Progenitor cell of endocrine pancreas (in vitro differentiated cells): ENCODE measurements around the gene AGRP. TPM values are rescaled to one million over a fixed set of nuclear protein-coding genes. Genes with fewer than 3 reads are reported as not detected.

Experiments used
- DNase-seq: peaks from one replicate; pipeline ENCODE4 v3.0.0; 2021; ENCODE audit warnings: low spot score; ENCODE audit not compliant: unreplicated experiment
- H3K27ac Mint-ChIP-seq: 2 replicates; pipeline ENCODE4 v1.8.0; 2021; ENCODE audit warnings: mild to moderate bottlenecking, moderate library complexity, mixed read lengths
- H3K27me3 Mint-ChIP-seq: 2 replicates; pipeline ENCODE4 v1.8.0; 2021; ENCODE audit warnings: mixed read lengths
- H3K36me3 Mint-ChIP-seq: 2 replicates; pipeline ENCODE4 v1.8.0; 2022; ENCODE audit warnings: mixed read lengths; ENCODE audit not compliant: insufficient read depth
- H3K4me1 Mint-ChIP-seq: 2 replicates; pipeline ENCODE4 v1.8.0; 2021; ENCODE audit warnings: low read depth, mixed read lengths
- H3K4me3 Mint-ChIP-seq: 2 replicates; pipeline ENCODE4 v1.8.0; 2021; ENCODE audit warnings: low read depth, mild to moderate bottlenecking, moderate library complexity, mixed read lengths
- H3K9me3 Mint-ChIP-seq: 2 replicates; pipeline ENCODE4 v1.8.0; 2021; ENCODE audit warnings: low read depth, mixed read lengths
- total RNA-seq: library from RNA; stranded (reverse); gene quantifications from 2 replicates; pipeline ENCODE4 v1.2.1, GENCODE V29; 2021
- TF ChIP-seq, protein P1 (sequence below): fragments of 200-600 bp; sonication (generic); IDR thresholded peaks from one replicate; pipeline ENCODE4 v1.5.0; 2021; ENCODE audit warnings: antibody characterized with exemption, mild to moderate bottlenecking; ENCODE audit not compliant: unreplicated experiment

The AGRP gene
- total RNA-seq, 1 donor from 2014 or later, result not detected

DNA sequence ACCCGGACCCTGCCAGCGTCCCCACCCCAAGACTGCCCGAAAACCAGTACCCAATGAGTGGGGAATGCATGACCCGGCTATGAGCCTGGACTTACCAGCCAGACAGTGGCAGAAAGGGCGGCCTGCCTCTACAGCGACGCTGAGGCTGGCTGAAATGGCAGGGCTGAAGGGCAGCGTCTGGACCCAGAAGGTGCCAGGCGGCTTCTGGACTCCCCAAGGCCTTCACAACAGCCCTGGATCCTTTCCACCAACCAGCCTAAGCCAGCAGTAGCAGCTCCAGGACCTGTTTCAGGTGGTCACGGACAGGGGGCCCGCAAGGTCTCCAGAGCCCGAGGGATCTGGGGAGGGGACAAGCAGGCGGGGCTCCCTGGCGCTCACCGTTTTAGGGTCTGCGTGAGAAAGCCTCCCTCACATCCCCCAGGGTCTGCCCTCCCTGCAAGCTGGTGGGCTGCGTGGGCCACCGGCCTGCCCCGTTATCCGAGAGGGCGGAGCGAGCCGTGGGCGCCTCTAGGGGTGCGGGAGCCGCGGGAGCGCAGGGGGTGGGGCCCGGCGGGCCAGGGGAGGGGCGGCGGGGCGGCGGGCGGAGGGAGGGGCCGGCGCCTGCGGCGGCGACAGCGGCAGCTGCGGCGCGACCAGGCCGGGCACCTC, 45.0 kb upstream of the AGRP start, which contains the start of gene RIPOR1:
RIPOR1 (plus strand) TSS at position 608 of the 648 bp plus-strand sequence. CDS start 9,618 bp downstream, outside the sequence.
- Mint-ChIP-seq H3K4me1 (peaks cover 17% of the 10 kb centered on the region), H3K27me3 (peaks cover 27% of the 10 kb centered on the region), H3K36me3 (no peaks in the 10 kb centered on the region), H3K9me3 (no peaks in the 10 kb centered on the region), H3K4me3 (peak within 1 kb of the TSS; percentile 87), H3K27ac (peak within 1 kb of the TSS; percentile 93)
- TF ChIP-seq, protein P1, sequence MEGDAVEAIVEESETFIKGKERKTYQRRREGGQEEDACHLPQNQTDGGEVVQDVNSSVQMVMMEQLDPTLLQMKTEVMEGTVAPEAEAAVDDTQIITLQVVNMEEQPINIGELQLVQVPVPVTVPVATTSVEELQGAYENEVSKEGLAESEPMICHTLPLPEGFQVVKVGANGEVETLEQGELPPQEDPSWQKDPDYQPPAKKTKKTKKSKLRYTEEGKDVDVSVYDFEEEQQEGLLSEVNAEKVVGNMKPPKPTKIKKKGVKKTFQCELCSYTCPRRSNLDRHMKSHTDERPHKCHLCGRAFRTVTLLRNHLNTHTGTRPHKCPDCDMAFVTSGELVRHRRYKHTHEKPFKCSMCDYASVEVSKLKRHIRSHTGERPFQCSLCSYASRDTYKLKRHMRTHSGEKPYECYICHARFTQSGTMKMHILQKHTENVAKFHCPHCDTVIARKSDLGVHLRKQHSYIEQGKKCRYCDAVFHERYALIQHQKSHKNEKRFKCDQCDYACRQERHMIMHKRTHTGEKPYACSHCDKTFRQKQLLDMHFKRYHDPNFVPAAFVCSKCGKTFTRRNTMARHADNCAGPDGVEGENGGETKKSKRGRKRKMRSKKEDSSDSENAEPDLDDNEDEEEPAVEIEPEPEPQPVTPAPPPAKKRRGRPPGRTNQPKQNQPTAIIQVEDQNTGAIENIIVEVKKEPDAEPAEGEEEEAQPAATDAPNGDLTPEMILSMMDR, result no peak
- DNase-seq, result peak; percentile 47

DNA sequence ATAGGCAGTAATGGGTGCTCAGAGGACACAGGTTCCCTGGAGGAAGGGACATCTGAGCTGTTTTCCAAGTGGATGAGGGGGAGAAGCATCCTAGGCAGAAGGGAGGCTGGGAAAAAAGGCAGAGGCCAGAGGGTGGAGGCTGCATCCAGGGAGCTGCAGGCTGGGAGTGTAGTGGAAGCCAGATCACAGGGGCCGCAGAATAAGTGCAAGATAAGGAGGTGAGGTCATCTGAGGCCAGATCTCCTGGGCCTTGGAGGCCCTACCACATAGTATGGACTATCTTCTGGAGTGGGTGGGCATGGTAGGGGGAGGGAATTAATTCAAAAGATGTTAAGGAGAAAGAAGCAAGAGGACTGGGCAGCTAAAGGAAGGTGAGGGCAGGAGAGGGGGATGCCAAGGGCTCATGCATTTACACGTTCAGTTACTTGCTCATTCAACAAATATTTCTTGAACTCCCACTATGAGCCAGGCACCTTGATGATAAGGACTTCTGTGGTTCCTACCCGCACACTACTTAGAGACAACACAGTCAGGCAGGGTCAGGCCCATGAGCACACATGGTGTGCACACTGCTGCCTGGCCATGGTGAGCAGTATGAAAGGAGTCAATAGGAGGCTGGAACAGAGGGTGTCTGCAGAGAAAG, 42.9 kb upstream of the AGRP start:
- no peak overlapping the region for H3K4me3 Mint-ChIP-seq
- no peaks in the 10 kb centered on the region for H3K9me3 Mint-ChIP-seq
- H3K4me1 Mint-ChIP-seq, result peaks cover 16% of the 10 kb centered on the region
- TF ChIP-seq, protein P1, result no peak
- H3K27ac Mint-ChIP-seq, result peak overlapping the region; percentile 79
- no peak for DNase-seq
- no peaks in the 10 kb centered on the region for H3K36me3 Mint-ChIP-seq
- peaks cover 32% of the 10 kb centered on the region for H3K27me3 Mint-ChIP-seq

DNA sequence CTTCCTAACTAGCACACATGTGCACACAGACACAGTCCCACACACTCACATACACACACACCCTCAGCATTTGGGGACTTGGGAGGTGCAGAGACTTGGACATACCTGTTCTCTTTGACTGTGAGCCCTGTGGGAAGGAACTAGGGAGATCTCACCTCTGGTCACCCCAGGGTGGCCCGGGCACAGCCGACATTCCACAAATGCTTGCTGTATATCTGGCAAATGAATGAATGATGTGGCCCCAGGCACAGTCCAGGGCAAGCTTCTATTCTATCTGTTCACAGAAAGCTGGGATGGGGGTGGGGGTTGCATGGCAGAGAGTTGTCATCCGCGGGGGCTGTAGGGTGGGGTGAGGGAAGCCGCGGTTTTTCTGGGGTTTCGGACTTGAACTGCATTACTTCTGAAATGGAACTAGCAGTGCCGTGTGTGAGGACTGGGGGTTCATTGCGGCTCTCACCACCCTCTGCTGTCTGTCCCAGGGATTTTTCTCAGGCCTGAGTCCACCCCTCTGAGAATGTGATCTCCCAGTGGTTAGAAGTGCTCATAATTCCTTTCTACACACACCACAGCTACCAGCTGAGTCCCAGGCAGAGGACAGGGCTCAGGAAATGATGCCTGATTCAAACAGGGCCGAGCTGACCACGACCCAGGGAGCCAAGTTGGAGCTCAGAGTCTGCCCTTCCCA, 42.0 kb upstream of the AGRP start:
- DNase-seq, result no peak
- Mint-ChIP-seq H3K27ac (no peak overlapping the region), H3K27me3 (peaks cover 34% of the 10 kb centered on the region), H3K9me3 (no peaks in the 10 kb centered on the region), H3K4me3 (no peak overlapping the region), H3K4me1 (peaks cover 14% of the 10 kb centered on the region), H3K36me3 (no peaks in the 10 kb centered on the region)
- TF ChIP-seq, protein P1, result no peak

DNA sequence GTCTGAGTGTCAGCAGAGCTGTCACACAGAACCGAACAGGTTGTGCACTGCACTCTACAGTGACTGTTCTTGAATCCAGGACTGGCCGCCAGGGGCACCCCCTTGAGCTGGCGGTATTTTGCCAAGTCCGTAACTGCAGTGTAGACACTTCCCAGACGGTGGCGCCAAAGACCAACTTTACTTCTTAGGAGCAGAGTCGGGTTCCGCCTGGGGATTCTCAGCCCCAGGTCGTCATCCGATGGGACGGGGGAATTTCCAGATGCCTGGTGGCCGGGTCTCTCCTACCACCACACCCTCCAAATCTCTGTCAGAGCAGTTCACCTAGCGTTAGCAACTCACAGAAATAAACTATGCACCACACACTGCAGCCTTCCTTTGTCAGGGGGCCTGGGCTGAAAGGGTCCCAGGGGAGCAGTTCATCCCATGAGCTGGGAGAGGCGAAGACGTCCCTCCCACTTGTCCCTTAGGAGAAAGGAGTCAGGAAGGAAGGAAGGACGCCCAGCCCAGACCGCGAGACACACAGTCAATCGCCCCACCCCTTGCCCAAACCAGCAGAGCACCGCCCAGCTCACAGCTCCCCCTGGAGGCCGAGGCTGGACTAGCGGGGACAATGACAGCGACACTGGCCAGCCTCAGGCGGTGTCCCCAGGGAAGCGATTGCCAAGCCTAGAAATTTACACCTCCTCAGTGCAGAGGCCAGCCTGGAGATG, 37.9 kb upstream of the AGRP start:
- H3K4me1 Mint-ChIP-seq, result peaks cover 10% of the 10 kb centered on the region
- peak overlapping the region; percentile 96 for H3K27ac Mint-ChIP-seq
- peaks cover 38% of the 10 kb centered on the region for H3K27me3 Mint-ChIP-seq
- DNase-seq, result peak; percentile 96
- TF ChIP-seq, protein P1, result peak; percentile 69
- peak overlapping the region; percentile 81 for H3K4me3 Mint-ChIP-seq
- no peaks in the 10 kb centered on the region for H3K36me3 Mint-ChIP-seq
- no peaks in the 10 kb centered on the region for H3K9me3 Mint-ChIP-seq

DNA sequence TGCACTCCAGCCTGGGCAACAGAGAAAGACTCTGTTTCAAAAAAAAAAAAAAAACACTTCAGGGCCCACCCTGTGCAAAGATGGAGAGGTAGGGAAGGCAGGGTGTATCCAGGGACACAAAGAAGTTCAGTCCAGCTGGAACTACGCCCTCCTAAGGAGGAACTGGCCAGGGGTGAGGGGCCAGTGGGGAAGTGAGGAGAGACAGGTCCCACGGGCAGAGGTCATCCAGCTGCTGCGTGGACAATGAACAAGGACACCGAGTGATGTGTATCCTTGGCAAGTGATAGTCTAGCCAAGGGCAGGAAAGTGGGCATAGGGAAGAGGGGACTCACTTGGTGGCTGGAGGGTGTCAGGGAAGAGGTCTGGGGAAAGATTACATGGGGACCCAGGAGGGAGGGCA, 35.9 kb upstream of the AGRP start:
- no peak for DNase-seq
- Mint-ChIP-seq H3K27ac (no peak overlapping the region), H3K9me3 (no peaks in the 10 kb centered on the region), H3K4me1 (peaks cover 10% of the 10 kb centered on the region), H3K27me3 (peaks cover 21% of the 10 kb centered on the region), H3K36me3 (no peaks in the 10 kb centered on the region), H3K4me3 (no peak overlapping the region)
- TF ChIP-seq, protein P1, result no peak
